H9 (cell line): ENCODE measurements around the gene ELAVL4. TPM values are rescaled to one million over a fixed set of nuclear protein-coding genes. Genes with fewer than 3 reads are reported as not detected.

ENCODE experiments used
- DNase-seq: peaks from one replicate; pipeline ENCODE4 v3.0.0-alpha.2; 2017
- H2AFZ ChIP-seq: one replicate; pipeline ENCODE4 v1.6.1; 2013; ENCODE audit warnings: mild to moderate bottlenecking, low read length, control low read depth, moderate library complexity
- H2AK5ac ChIP-seq: 2 replicates; pipeline ENCODE4 v1.6.1; 2013; ENCODE audit warnings: low read length, control low read depth, mixed read lengths; ENCODE audit not compliant: insufficient read length
- H2BK120ac ChIP-seq: one replicate; pipeline ENCODE4 v1.6.1; 2013; ENCODE audit warnings: low read depth, mild to moderate bottlenecking, low read length, control low read depth, inconsistent platforms; ENCODE audit not compliant: poor library complexity, severe bottlenecking
- H2BK12ac ChIP-seq: 2 replicates; pipeline ENCODE4 v1.6.1; 2013; ENCODE audit warnings: low read length, control low read depth, mixed read lengths, low read depth; ENCODE audit not compliant: insufficient read length
- H2BK15ac ChIP-seq: 2 replicates; pipeline ENCODE4 v1.6.1; 2013; ENCODE audit warnings: low read depth, low read length, control low read depth
- H2BK20ac ChIP-seq: one replicate; pipeline ENCODE4 v1.6.1; 2013; ENCODE audit warnings: low read depth, mild to moderate bottlenecking, low read length, control low read depth, inconsistent platforms; ENCODE audit not compliant: poor library complexity, severe bottlenecking
- H2BK5ac ChIP-seq: 2 replicates; pipeline ENCODE4 v1.6.1; 2013; ENCODE audit warnings: low read length, control low read depth, mixed read lengths; ENCODE audit not compliant: insufficient read length
- H3K14ac ChIP-seq: 2 replicates; pipeline ENCODE4 v1.6.1; 2013; ENCODE audit warnings: low read length, control low read depth; ENCODE audit not compliant: insufficient read depth
- H3K18ac ChIP-seq: 2 replicates; pipeline ENCODE4 v1.6.1; 2013; ENCODE audit warnings: low read depth, mild to moderate bottlenecking, mixed read lengths, low read length, control low read depth; ENCODE audit not compliant: insufficient read length
- H3K23ac ChIP-seq: 2 replicates; pipeline ENCODE4 v1.6.1; 2013; ENCODE audit warnings: low read length, control low read depth, mixed read lengths, low read depth; ENCODE audit not compliant: insufficient read length
- H3K23me2 ChIP-seq: 2 replicates; pipeline ENCODE4 v1.6.1; 2013; ENCODE audit warnings: low read depth, mild to moderate bottlenecking, mixed read lengths, low read length, control low read depth; ENCODE audit not compliant: insufficient read length, poor library complexity, severe bottlenecking
- H3K27ac ChIP-seq: 2 replicates; pipeline ENCODE4 v1.5.1; 2013; ENCODE audit warnings: low read length, control low read depth, mixed read lengths, low read depth; ENCODE audit not compliant: insufficient read length
- H3K27me3 ChIP-seq: 2 replicates; pipeline ENCODE4 v1.6.1; 2013; ENCODE audit warnings: low read length, control low read depth, inconsistent platforms; ENCODE audit not compliant: insufficient read depth
- H3K4ac ChIP-seq: 2 replicates; pipeline ENCODE4 v1.6.1; 2013; ENCODE audit warnings: low read depth, mild to moderate bottlenecking, control low read depth, inconsistent platforms, low read length, moderate library complexity
- H3K4me1 ChIP-seq: 2 replicates; pipeline ENCODE4 v1.6.1; 2013; ENCODE audit warnings: low read length, control low read depth, inconsistent platforms; ENCODE audit not compliant: insufficient read depth
- H3K4me2 ChIP-seq: 2 replicates; pipeline ENCODE4 v1.6.1; 2013; ENCODE audit warnings: low read length, control low read depth, mixed read lengths; ENCODE audit not compliant: insufficient read length, insufficient read depth
- H3K56ac ChIP-seq: 2 replicates; pipeline ENCODE4 v1.6.1; 2013; ENCODE audit warnings: low read depth, mild to moderate bottlenecking, mixed read lengths, low read length, control low read depth; ENCODE audit not compliant: insufficient read length
- H3K79me1 ChIP-seq: 2 replicates; pipeline ENCODE4 v1.6.1; 2013; ENCODE audit warnings: low read depth, mild to moderate bottlenecking, moderate library complexity, low read length, control low read depth, inconsistent platforms; ENCODE audit not compliant: insufficient read depth, poor library complexity, severe bottlenecking
- H3K79me2 ChIP-seq: 2 replicates; pipeline ENCODE4 v1.6.1; 2013; ENCODE audit warnings: low read length, control low read depth, inconsistent platforms; ENCODE audit not compliant: insufficient read depth
- H3K9ac ChIP-seq: 2 replicates; pipeline ENCODE4 v1.6.1; 2013; ENCODE audit warnings: low read length, control low read depth, mixed read lengths; ENCODE audit not compliant: insufficient read length; ENCODE audit errors: extremely low read depth
- H3K9me3 ChIP-seq: one replicate; pipeline ENCODE4 v1.6.1; 2013; ENCODE audit warnings: low read depth, low read length, inconsistent platforms; ENCODE audit not compliant: control insufficient read depth
- H3T11ph ChIP-seq: one replicate; pipeline ENCODE4 v1.6.1; 2013; ENCODE audit warnings: mild to moderate bottlenecking, low read length, control low read depth, inconsistent platforms
- H4K20me1 ChIP-seq: one replicate; pipeline ENCODE4 v1.6.1; 2013; ENCODE audit not compliant: control insufficient read depth, insufficient read length, insufficient read depth
- H4K5ac ChIP-seq: 2 replicates; pipeline ENCODE4 v1.6.1; 2013; ENCODE audit warnings: low read depth, mild to moderate bottlenecking, mixed read lengths, low read length, control low read depth; ENCODE audit not compliant: insufficient read length
- H4K8ac ChIP-seq: replicated peaks from 2 replicates; pipeline ENCODE4 v1.6.1; 2013; ENCODE audit warnings: low read length, control low read depth, mixed read lengths, low read depth; ENCODE audit not compliant: insufficient read length
- H4K91ac ChIP-seq: 2 replicates; pipeline ENCODE4 v1.6.1; 2013; ENCODE audit warnings: low read depth, mild to moderate bottlenecking, moderate library complexity, mixed read lengths, low read length, control low read depth; ENCODE audit not compliant: insufficient read length
- H3K27ac Mint-ChIP-seq, 3 experiments: 2 replicates in 2 of 3; 3 replicates in 1 of 3; pipeline ENCODE4 v1.8.0; 2020 to 2021; ENCODE audit warnings: mixed read lengths in 3 of 3, mild to moderate bottlenecking in 1 of 3, moderate library complexity in 1 of 3
- H3K27me3 Mint-ChIP-seq: 2 replicates; pipeline ENCODE4 v1.8.0; 2021; ENCODE audit warnings: low read depth, mild to moderate bottlenecking, moderate library complexity, mixed read lengths
- H3K36me3 Mint-ChIP-seq, 3 experiments: 2 replicates in 2 of 3; 3 replicates in 1 of 3; pipeline ENCODE4 v1.8.0; 2020 to 2021; ENCODE audit warnings: low read depth in 3 of 3, mixed read lengths in 3 of 3; ENCODE audit not compliant: insufficient read depth in 1 of 3
- H3K4me1 Mint-ChIP-seq, 2 experiments: 2 replicates each; pipeline ENCODE4 v1.8.0; 2020; ENCODE audit warnings: mixed read lengths in 2 of 2
- H3K4me3 Mint-ChIP-seq, 2 experiments: 2 replicates in 1 of 2; 3 replicates in 1 of 2; pipeline ENCODE4 v1.8.0; 2020 to 2021; ENCODE audit warnings: mild to moderate bottlenecking in 2 of 2, mixed read lengths in 2 of 2, moderate library complexity in 1 of 2
- H3K9me3 Mint-ChIP-seq, 2 experiments: 2 replicates in 1 of 2; 3 replicates in 1 of 2; pipeline ENCODE4 v1.8.0; 2020; ENCODE audit warnings: mild to moderate bottlenecking in 2 of 2, mixed read lengths in 2 of 2, moderate library complexity in 1 of 2
- CTCF ChIP-seq: fragments of 200-600 bp; sonication (generic); conservative IDR thresholded peaks from 3 replicates; pipeline ENCODE4 v1.8.0; 2021; ENCODE audit warnings: antibody characterized with exemption, mild to moderate bottlenecking
- WGBS: extraction: QIAGEN DNeasy Blood & Tissue Kit; methylation state at CpG from one replicate; pipeline ENCODE4 v1.1.7; 2013; ENCODE audit warnings: missing lambda C conversion rate, low lambda C conversion rate, mixed read lengths; ENCODE audit not compliant: insufficient read length; ENCODE audit errors: extremely low coverage; 5-methylcytosine and 5-hydroxymethylcytosine counted together
- total RNA-seq: library from RNA; stranded (reverse); gene quantifications from 2 replicates; pipeline ENCODE4 v1.2.1, GENCODE V29; 2021

The ELAVL4 gene
- total RNA-seq, 1 experiment from 2014 or later, result not detected

- H4K20me1 ChIP-seq, result no peaks in the 10 kb centered on the region
- H4K5ac ChIP-seq, result no peak overlapping the region
- no peak overlapping the region for H3K23ac ChIP-seq
- Mint-ChIP-seq H3K27me3 (no peaks in the 10 kb centered on the region; the same call in none of the 2 replicates), H3K4me3 (no peak overlapping the region), H3K27ac (no peak overlapping the region), H3K36me3 (peaks cover 0 to 3% (median 0%) of the 10 kb centered on the region in 3 experiments; a peak in 2 of 7 replicates), H3K9me3 (peaks cover 0 to 34% of the 10 kb centered on the region in 2 experiments; a peak in 2 of 5 replicates), H3K4me1 (no peaks in the 10 kb centered on the region)
- no peak overlapping the region for H2AFZ ChIP-seq
- H3T11ph ChIP-seq, result no peak overlapping the region
- H2BK120ac ChIP-seq, result no peak overlapping the region
- H3K4me2 ChIP-seq, result no peak overlapping the region
- no peak overlapping the region for H2BK12ac ChIP-seq
- H2AK5ac ChIP-seq, result no peak overlapping the region
- H4K91ac ChIP-seq, result no peak overlapping the region
- no peak overlapping the region for H4K8ac ChIP-seq
- TF ChIP-seq CTCF, result no peak
- H3K23me2 ChIP-seq, result no peaks in the 10 kb centered on the region
- no peaks in the 10 kb centered on the region for H3K79me2 ChIP-seq
- no peak overlapping the region for H3K27ac ChIP-seq
- DNase-seq, result no peak
- no CpG with 5 or more reads among the region's 8 CpGs for WGBS
- no peaks in the 10 kb centered on the region for H3K9me3 ChIP-seq
- no peak overlapping the region for H3K9ac ChIP-seq
- H3K79me1 ChIP-seq, result no peaks in the 10 kb centered on the region
- no peak overlapping the region for H3K18ac ChIP-seq
- H2BK5ac ChIP-seq, result no peak overlapping the region
- H2BK15ac ChIP-seq, result no peak overlapping the region
- H3K27me3 ChIP-seq, result no peaks in the 10 kb centered on the region
- no peak overlapping the region for H3K56ac ChIP-seq
- H3K14ac ChIP-seq, result no peak overlapping the region
- no peak overlapping the region for H2BK20ac ChIP-seq
- H3K4me1 ChIP-seq, result no peaks in the 10 kb centered on the region
- H3K4ac ChIP-seq, result no peak overlapping the region
Measured at GRCh38 chr1:50214717-50215116, 106.0 kb downstream of the ELAVL4 start.
